MM.1S (cell line): ENCODE results near the gene PKNOX1.

Experiments used
- EZH2 ChIP-seq: fragments of 300-600 bp; sonication (generic); optimal IDR thresholded peaks from 2 replicates; pipeline ENCODE3; 2017; ENCODE audit warnings: low read depth, mild to moderate bottlenecking, antibody characterized with exemption, low read length, mixed read lengths
- EZH2phosphoT487 ChIP-seq: fragments of 300-600 bp; sonication (generic); IDR thresholded peaks from 2 replicates; pipeline ENCODE4 v1.6.1; 2018; ENCODE audit warnings: antibody characterized with exemption, low read length
- TF ChIP-seq, protein P1 (sequence below): fragments of 300-600 bp; sonication (generic); IDR thresholded peaks from 2 replicates; pipeline ENCODE4 v1.5.1; 2016; ENCODE audit warnings: antibody characterized with exemption, low read length, mixed read lengths

DNA sequence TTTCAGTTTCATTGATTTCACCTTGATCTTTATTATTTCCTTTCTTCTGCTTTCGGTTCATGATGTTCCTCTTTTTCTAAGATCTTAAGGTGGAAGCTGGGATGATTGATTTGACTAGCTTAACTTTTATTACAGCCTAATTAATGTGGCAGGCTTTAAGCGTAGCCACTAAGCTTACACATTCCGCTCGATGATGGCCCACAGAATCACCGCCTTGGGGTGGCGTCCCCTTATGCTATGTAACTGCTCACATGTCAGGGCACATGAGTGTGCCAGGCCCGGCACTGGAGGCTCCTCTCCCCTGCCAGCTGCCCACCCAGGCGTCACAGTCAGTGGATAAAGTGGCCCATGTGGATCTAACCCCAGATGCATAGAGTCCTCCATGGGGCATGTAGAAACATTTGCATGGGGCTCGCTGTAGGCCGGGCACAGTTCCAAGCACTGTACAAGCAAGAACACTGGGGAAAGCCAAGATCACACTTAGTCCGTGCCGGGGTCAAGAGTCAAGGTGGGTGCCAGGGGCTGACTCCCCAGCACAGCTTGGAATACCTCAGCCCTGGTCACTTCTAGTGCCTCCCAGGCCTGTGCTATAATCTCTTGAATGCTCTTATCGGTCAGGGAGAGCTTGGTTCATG lies 41.7 kb downstream of the PKNOX1 start:
- TF ChIP-seq, protein P1, sequence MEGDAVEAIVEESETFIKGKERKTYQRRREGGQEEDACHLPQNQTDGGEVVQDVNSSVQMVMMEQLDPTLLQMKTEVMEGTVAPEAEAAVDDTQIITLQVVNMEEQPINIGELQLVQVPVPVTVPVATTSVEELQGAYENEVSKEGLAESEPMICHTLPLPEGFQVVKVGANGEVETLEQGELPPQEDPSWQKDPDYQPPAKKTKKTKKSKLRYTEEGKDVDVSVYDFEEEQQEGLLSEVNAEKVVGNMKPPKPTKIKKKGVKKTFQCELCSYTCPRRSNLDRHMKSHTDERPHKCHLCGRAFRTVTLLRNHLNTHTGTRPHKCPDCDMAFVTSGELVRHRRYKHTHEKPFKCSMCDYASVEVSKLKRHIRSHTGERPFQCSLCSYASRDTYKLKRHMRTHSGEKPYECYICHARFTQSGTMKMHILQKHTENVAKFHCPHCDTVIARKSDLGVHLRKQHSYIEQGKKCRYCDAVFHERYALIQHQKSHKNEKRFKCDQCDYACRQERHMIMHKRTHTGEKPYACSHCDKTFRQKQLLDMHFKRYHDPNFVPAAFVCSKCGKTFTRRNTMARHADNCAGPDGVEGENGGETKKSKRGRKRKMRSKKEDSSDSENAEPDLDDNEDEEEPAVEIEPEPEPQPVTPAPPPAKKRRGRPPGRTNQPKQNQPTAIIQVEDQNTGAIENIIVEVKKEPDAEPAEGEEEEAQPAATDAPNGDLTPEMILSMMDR: no peak
- TF ChIP-seq EZH2phosphoT487: no peak
- no peak for TF ChIP-seq EZH2
